IPS-NIHi11 (cell line): Measurements from ENCODE around the gene KCTD17.

Experiments used
- DNase-seq: peaks from one replicate; pipeline ENCODE4 v3.0.0; 2012; ENCODE audit warnings: mixed read lengths, low spot score

Gene KCTD17

DNA sequence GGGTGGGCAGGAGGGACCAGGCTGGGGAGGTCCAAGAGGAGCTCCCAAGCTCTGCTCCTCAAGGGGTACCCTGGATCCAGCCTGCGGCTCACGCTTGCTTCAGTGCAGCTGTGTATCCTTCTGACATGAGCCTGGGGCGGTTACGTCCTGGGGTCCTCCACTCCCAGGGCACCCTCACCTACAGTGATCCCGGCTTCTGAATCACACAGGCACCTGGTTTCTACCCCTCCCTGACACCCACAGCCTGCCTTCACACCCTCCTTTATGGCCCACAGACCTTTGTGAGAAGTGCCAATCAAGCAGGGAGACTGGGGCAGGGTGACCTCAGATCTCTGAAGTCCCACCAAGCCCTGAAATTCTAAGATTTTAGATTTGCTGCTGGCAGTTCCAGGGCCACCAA is 30.5 kb upstream of the KCTD17 start:
- DNase-seq = no peak

DNA sequence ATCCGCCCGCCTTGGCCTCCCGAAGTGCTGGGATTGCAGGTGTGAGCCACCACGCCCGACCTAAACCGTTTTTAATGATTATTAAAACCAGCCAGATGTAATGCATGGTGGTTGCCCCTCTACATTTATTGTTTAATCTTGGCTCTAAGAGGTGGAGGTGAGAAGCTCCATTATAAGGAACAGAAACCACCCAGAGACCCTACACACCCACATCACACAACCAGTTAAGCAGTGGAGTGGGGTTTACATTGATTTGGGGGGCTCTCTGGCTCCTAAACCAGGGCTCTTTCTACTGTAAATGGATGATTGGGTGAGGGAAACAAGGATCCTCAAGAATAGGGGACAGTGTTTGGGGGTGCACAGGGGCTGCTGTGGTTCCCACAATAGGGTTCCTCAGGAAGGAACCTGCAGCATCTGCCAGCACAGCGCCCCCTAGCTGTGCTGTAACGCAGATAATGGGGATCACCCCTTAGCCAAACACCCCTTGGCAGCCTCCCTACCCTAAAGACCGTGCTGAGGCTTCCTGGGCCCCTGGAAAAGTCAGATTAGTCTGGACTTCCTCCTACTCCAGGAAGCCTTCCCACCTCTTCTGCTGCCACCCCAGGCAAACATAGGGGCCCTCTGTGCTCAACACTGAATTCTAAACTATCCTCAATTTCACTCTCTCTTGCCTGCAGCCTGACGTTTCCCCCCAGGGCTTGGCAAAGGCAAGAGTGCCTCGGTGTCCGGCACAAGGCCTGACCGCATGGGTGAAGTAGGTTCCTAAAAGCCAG is 29.6 kb upstream of the KCTD17 start:
- peak; percentile 80 for DNase-seq

DNA sequence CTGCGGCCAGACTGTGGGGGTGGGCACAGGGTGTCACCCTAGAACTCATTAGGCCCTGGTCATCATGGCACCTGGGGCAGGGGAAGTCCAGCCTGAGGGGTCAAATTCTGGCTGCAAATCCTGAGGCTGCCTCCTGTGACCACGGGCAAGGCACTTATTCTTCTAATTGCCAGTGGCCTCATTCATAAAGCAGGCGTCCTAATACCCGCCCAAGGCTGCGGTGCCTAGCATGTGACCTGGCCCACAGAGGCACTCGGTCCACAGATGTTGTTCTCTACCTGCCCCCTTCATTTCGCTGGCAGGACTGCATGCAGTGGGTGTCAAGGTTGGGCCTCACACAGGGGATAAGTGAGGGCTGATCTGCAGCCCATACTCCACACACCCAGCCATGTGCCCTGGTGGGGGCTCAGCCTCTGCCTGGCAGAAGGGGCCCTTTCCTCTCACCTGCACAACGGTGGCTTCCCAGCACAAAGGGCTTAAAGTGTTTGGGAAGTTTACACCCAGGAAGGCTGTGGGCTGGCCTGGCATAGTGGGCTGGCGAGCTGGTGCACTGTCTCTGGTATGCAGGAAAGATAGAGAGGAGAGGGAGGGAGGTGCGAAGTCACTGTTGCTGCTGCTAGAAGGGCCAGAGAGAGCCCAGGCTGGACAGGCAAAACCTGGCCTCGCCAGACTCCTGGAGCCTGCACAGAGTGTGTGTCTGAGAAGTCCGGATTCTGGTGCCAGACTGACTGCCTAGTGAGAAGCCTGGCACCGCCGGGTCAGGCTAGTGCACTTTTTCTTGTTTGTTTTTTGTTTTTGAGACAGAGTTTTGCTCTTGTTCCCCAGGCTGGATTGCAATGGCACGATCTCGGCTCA is 28.8 kb upstream of the KCTD17 start:
- no peak for DNase-seq

DNA sequence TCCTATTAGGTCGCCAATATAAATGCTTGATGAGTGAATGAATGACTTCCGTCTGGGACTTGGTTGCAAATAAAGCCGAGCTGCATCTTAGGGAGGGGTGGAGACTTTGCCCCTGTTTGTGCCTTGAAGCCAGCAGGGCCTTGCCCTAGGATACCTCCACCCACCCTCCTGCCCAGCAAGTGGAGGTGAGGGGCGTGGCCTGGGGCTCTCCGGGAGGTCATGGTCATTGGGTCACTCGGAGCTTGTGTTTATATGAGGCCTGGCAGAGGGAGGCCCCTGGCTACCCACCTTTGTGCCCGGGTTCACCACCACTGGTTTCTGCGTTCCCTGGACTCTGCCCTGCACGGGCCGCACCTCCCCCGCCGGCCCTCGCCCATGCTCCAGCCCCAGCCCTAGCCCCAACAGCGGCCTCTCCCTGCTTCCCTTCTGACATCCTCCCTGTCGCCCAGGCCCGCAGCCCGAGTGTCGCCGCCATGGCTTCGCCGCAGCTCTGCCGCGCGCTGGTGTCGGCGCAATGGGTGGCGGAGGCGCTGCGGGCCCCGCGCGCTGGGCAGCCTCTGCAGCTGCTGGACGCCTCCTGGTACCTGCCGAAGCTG is 27.7 kb upstream of the KCTD17 start:
- no peak for DNase-seq

DNA sequence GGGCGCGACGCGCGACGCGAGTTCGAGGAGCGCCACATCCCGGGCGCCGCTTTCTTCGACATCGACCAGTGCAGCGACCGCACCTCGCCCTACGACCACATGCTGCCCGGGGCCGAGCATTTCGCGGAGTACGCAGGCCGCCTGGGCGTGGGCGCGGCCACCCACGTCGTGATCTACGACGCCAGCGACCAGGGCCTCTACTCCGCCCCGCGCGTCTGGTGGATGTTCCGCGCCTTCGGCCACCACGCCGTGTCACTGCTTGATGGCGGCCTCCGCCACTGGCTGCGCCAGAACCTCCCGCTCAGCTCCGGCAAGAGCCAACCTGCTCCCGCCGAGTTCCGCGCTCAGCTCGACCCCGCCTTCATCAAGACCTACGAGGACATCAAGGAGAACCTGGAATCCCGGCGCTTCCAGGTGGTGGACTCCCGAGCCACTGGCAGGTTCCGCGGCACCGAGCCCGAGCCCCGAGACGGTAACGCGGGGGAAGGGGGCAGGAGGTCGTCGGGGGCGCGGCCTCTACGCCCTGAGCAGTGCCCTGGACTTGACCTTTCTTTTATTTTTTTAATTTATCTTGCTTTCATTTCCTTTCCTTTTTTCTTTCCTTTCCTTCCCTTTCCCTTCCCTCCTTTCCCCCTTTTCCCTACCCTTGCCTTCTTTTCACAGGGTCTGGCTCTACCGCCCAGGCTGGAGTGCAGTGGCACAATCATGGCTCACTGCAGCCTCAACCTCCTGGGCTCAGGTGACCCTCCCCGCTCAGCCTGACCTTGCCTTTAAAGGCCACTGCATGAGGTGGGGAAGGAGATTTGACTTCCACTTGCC is 27.0 kb upstream of the KCTD17 start:
- no peak for DNase-seq

DNA sequence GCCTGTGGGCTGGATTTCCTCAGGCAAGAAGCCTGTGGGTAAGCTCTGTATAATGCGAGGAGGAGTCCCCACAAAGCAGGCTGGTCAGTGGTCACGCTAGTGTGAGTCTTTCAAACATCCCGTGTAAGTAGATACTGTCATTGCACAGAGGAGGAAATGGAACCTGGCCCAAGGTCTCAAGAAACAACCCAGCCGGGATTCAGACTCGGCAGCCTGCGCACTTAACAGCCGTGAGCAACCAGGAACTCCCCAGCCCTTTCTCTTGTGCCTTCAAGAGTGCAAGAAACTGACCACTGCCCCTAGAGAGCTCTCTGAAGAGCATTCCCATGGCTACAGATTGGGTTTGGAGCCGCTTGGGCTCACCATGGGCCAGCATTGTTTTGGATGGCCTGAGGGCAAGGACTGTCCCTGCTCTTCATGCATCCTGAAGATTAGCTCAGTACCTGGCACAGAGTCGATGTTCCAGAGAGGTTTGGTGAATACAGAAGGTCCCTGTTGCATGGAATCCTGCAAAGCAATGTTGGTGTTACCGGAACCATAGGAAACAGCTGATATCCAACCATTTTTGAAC is 26.0 kb upstream of the KCTD17 start:
- DNase-seq = no peak

DNA sequence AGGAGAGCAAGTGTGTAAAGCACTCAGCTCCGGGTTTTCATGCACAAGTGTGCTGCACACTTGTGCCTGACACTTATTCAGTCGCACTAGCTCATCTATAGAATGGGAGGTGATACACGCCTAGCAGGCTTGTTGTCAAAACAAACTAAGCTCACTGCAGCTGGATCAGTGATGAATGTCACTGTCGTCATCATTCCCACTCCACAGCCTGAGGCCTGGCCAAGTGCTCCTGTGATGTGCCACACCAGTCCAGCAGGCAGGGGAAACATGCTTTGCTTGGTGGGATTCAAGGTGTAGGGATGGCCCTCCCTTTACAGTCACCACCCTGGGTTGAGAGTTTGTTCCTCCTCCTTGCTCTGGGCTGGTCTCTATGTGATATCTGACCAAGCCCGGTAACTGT is 25.2 kb upstream of the KCTD17 start:
- DNase-seq = no peak

DNA sequence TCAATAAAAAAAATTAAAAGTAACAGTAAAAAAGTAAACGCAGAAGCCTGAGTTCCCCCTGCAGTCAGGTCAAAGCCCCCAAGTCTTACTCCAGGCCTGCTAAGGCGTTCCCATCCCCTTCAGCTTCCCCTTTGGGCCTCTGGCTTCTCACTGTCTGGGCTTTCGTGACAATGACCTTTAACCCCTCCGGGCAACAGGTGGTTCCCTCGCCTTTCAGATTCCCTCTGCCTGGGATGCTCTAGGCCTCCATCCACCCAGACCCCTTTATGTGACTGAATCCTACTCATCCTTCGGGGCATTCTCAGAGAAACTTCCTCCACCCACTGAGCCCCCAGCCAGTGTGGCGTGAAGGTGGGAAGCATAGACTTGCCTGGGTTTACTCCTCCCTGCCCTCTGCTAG is 24.0 kb upstream of the KCTD17 start:
- no peak for DNase-seq

DNA sequence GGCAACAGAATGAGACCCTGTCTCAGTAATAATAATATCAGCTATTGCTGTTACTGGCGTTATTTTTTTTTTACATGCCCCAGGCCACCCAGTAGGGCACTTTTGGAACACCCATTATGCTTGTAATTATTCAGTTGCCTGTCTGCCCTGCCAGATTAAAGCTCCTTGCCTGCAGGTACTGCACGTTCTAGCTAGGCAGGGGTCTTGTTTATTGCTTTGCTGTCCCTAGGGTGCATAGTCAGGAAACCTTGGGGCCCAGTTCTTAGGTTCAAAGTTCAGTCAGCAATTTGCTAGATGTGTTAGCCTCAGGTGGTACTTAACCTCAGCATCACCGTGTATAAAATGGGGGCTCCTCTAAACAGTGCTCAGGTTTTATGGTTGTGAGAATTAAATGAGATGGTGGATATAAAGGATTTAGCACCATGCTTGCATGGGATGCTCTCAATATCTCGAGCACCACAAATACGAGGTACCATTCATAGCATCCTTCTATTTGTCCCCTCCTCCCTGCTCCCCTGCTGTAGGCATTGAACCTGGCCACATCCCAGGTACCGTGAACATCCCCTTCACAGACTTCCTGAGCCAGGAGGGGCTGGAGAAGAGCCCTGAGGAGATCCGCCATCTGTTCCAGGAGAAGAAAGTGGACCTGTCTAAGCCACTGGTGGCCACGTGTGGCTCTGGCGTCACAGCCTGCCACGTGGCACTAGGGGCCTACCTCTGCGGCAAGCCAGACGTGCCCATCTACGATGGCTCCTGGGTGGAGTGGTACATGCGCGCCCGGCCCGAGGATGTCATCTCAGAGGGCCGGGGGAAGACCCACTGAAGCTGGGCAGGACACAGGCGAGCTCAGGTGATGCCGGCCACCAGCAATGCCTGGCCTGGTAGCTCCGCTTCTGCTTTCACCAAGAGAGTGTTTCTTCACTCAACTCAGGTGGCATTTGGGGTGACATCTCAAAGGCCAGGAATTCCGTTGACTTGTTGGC is 22.6 kb upstream of the KCTD17 start:
- no peak for DNase-seq

DNA sequence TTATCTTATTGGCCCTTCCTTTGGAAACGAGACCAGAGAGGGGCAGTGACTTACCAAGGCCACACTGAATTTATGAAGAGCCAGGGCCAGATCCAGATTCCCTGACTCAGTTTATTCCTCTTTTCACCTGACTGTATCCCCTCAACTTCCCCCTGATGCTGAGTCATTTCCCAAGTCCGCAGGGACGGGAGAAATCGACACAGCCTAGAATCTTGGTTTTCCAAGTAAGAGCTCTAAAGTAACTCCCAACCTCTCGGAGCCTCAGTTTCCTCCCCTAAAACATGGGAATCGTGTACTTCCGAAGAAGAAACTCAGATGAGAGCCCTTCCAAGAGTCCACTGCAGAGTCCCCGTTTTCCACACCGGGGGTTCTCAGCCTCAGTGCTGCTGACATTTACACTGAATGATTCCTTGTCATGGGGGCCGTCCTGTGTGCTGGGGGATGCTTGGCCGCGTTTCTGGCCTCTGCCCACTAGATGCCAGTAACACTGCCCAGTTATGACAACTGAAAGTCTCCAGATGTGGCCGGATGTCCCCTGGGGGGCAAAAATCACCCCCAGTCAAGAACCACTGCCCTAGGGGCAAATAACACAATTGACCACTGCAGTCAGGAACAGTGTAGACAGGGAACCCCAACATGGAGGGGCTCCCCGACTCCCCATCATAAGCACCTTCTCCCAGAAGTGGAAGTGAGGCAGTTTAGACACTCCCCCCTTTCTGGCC is 20.8 kb upstream of the KCTD17 start:
- DNase-seq = no peak

DNA sequence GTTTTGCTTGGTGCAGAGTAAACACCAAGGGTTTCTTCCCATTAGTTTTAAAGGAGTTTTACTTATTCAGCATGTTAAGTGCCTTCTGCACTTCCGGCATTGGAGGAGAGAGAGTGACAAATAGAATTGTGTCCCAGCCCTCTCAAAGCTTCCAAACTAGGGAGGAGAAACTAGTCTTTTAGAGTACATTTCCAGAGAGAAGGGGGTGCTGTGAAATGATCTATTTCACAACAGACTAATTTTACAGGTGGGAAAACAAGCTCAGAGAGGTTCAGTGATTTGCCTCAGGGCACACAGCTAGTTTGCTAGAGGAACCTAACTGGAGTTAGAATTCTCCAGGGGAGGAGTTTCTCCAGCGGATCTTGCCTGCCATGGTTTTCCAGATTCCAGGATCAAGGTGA is 19.4 kb upstream of the KCTD17 start:
- no peak for DNase-seq

DNA sequence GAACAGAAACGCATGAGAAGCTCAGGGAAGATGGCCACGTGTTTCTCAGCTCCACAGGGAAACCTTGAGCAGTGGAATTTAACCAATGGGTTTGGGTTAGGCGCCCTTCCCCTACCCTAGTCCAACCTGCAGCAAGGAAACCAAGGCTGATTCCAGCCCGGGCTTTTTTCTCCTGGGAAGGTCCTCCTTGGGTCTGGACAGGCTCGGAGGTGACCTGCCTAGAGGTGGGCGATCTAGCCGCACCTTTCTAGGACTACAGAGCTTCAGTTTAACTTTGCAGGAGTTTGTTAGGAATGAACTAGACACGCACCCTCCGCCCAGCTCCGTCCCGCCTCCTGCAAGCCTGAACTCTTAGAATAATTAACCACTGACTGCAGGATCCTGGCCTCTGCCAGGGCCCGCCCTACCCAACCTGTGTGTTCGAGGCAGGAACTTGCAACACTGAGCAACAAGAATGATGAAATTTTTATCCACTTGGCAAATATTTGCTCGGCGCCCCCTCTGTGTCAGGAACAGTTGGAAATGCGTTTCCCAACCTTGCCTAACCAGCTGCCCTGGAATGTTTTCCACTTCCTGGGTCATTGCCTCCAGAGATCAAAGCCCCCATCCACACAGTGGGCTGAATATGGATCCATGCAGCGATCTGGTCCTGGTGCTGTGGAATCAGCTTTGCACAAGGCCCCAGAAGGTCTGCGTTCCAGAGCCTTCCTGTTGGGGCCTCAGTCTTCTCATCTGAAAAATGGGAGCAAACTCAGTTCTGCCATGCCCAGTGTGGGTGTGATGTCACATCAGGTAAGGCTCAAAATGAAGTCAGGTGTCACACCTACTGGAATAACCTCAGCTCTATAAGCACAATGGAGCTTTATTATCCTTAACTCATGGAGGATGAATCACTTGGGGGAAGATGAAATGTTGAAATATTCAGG is 18.7 kb upstream of the KCTD17 start:
- peak; percentile 50 for DNase-seq

DNA sequence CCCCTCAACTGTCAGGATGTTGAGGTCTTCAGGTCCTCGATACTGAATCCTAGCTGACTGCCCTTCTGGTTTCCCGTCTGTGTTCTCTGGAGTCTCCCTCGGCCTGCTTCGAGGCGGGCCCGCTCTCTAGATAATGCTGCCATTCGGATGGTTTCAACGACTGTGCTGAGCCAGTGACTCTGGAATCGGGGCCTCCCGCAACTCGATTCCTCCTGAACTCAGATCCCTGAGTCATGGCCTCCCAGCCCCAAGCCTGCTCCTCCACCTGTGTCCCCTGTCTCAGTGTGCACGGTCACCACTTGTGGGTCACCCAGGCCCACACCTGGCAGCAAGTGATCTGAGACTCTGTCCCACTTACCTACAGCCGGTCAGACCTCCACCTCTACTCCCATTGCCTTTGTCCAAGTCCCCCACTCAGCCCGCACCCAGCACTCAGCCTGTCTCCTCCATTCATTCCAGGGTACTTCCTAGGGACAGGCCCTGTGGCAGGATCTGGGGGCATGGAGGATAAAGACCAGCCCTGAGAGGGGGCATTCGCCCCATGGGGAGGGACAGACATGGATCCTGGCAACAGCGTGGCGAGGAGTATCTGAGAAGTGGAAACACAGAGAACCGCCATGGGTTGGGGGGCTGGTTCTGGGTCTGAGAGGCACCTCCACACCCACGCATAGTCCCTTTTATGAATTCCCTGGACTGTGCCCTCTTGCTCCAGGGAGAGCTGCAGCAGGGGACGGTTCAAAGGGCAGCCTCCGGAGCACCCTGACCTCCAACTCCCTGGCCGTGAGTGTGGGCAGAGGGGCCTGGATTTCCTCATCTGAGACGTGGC is 17.7 kb upstream of the KCTD17 start:
- no peak for DNase-seq

DNA sequence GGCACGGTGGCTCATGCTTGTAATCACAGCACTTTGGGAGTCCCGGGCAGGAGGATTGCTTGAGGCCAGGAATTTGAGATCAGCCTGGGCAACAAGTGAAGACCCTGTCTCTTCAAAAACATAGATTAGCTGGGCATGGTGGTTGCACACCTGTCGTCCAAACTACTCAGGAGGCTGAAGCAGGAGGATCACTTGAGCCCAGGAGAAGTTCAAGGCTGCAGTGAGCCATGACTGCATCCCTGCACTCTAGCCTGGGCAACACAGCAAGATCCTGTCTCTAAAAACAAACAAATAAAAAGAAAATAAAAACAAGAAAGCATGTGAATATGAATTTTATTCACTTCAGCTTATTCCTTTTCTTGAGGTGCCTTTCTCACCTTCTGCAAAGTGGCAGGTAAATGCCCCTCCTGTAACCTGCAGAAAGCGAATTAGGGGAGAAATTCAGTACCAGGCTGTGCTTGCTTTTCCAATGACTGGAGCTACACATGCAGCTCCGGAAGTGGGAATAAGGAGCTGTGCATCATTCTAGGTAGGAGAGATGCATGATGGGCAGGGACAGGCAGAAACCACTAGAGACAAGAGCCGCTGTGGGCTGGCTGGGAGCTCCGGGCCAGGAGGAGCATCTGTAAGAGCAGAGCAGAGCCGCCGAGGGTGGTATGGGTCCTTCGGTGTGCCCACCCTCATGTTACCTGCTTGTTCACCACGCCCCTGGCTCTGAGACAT is 14.7 kb upstream of the KCTD17 start:
- DNase-seq = no peak

DNA sequence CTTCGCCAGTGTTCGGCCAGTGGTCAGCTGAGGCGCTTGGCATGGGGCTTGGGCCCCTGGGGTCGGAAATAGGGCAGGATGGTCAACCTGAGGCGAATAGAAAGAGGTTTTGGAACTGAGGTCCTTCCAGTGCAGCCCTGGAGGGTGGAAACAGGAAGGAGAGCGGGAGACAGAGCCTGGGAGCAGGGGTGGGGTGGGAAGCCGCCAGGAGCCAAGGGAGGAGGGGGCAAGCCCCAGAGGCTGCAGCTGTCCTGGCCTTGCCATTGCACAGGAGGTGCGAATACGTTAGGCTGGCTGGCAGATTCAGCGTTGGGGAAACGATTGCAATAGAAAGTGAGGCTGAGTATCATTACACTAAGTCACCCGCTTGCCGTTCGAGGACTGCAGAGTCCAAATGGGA is 13.9 kb upstream of the KCTD17 start:
- no peak for DNase-seq

DNA sequence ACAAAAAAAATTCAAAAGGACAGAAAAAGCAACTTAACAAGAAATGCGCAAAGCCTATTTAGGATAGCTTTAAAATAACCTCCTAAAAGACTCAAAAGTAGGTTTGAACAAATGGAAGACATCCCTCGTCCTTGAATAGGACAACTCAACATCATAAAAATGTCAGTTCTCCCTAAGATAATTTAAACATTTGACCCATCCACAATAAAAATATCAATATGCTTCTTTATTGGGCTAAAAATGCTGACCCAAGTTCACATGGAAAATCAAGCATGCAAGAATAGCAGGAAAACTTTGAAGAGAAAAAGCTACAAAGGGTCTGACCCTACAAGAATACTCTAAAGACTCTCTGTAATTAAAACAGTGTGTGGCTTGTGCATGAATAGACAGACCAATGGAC is 12.1 kb upstream of the KCTD17 start:
- no peak for DNase-seq

DNA sequence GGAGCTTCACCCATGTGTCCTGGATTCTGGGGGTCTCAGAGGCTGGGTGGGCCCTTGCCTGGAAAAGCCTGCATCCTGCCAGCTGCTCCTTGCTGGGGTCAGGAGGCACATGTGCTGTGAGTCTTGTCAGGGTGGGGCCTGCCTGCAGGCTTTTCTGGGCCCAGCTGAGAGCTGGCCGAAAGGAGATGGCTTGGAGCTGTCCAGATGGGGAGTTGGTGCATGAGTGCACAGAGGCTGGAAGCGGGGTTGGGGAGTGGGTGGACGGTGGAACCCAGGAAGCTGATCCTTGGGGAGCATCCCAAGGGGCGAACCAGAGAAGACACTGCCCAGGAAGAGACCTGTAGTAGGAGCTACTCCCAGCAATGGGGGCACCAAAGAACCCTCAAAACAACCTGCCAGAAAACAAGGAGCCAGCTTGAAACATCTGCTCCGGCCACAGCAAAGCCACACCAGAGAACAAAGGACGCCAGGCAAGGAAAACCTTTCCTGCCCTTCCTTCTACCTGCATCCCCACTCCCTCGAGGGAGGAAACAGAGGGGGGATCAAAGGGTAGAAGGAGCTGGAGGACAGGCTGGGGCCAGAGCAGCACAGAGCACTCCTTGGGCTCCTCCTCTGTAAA is 8.2 kb upstream of the KCTD17 start:
- no peak for DNase-seq
